ENCODE results near the gene DES. TPM values are rescaled to one million over a fixed set of nuclear protein-coding genes. Genes with fewer than 3 reads are reported as not detected.

Gene DES
- total and polyA plus RNA-seq, 9 of the 15 experiments (the other 6 are each of a cell fraction or from before 2014, with no cell fraction given) = 2.5 to 58.9 (median 21.9) TPM

GRCh38 chr2:219406861-219407230, 11.3 kb upstream of the DES start (continued):
- TF ChIP-seq ZNF639 (CRISPR knock-in tag; conservative IDR thresholded peaks at IDR 0.05 in 1 of 2, IDR thresholded peaks at IDR 0.05 in 1 of 2) = no peak
- no peak for TF ChIP-seq PHB2 (IDR thresholded peaks at IDR 0.05; ENCODE audit: low read depth)
- TF ChIP-seq MEF2A (IDR thresholded peaks at IDR 0.05; ENCODE audit: control insufficient read depth, low read depth, low read length) = peak; percentile 81
- no peak for TF ChIP-seq ZNF3 (CRISPR knock-in tag; IDR thresholded peaks at IDR 0.05)
- TF ChIP-seq ZBTB11 (CRISPR knock-in tag; IDR thresholded peaks at IDR 0.05) = no peak
- peak; percentile 43 for TF ChIP-seq MAFG (tag; conservative IDR thresholded peaks at IDR 0.05)
- TF ChIP-seq KDM1A (IDR thresholded peaks at IDR 0.05) = no peak
- TF ChIP-seq HMBOX1 (IDR thresholded peaks at IDR 0.05) = no peak
- TF ChIP-seq ZKSCAN8 (CRISPR knock-in tag; IDR thresholded peaks at IDR 0.05) = no peak
- no peak for TF ChIP-seq KLF10 (CRISPR knock-in tag; IDR thresholded peaks at IDR 0.05)
- no peak for TF ChIP-seq TOE1 (IDR thresholded peaks at IDR 0.05; ENCODE audit: borderline replicate concordance)
- no peak for TF ChIP-seq TOE1 (CRISPR knock-in tag; IDR thresholded peaks at IDR 0.05; ENCODE audit: borderline replicate concordance, low read depth)
- TF ChIP-seq ZFX (CRISPR knock-in tag; IDR thresholded peaks at IDR 0.05) = no peak
- no peak for TF ChIP-seq ZNF561 (CRISPR knock-in tag; conservative IDR thresholded peaks at IDR 0.05)
- TF ChIP-seq SMAD3 (CRISPR knock-in tag; conservative IDR thresholded peaks at IDR 0.05) = no peak
- TF ChIP-seq ETS1 (conservative IDR thresholded peaks at IDR 0.05; ENCODE audit: control insufficient read depth, low read depth, low read length) = no peak
- peak; percentile 46; the same call in 1 of the 2 replicates for TF ChIP-seq ATF7 (IDR thresholded peaks at IDR 0.05)
- no peak for TF ChIP-seq ZBTB49 (CRISPR knock-in tag; IDR thresholded peaks at IDR 0.05; ENCODE audit: borderline replicate concordance)
- no peak for TF ChIP-seq RFX7 (CRISPR knock-in tag; IDR thresholded peaks at IDR 0.05)
- no peak for TF ChIP-seq MTA1 (IDR thresholded peaks at IDR 0.05; ENCODE audit: borderline replicate concordance)

Data from K562 (cell line).